ENCODE measurements around the gene BTG2.

GRCh38 chr1:203323587-203323986, 18.3 kb downstream of the BTG2 start:
- no peak for TF ChIP-seq FOSL1 (IDR thresholded peaks at IDR 0.05; ENCODE audit: low read depth)
- no peak for TF ChIP-seq POLR2AphosphoS5 (IDR thresholded peaks at IDR 0.05; ENCODE audit: low read depth, low read length)
- TF ChIP-seq CTCF (IDR thresholded peaks at IDR 0.05 in 2 of 3, conservative IDR thresholded peaks at IDR 0.05 in 1 of 3; ENCODE audit: borderline replicate concordance in 1 of 3, insufficient read depth in 1 of 3, low read depth in 2 of 3, low read length in 2 of 3): no peak
- TF ChIP-seq, protein P1, sequence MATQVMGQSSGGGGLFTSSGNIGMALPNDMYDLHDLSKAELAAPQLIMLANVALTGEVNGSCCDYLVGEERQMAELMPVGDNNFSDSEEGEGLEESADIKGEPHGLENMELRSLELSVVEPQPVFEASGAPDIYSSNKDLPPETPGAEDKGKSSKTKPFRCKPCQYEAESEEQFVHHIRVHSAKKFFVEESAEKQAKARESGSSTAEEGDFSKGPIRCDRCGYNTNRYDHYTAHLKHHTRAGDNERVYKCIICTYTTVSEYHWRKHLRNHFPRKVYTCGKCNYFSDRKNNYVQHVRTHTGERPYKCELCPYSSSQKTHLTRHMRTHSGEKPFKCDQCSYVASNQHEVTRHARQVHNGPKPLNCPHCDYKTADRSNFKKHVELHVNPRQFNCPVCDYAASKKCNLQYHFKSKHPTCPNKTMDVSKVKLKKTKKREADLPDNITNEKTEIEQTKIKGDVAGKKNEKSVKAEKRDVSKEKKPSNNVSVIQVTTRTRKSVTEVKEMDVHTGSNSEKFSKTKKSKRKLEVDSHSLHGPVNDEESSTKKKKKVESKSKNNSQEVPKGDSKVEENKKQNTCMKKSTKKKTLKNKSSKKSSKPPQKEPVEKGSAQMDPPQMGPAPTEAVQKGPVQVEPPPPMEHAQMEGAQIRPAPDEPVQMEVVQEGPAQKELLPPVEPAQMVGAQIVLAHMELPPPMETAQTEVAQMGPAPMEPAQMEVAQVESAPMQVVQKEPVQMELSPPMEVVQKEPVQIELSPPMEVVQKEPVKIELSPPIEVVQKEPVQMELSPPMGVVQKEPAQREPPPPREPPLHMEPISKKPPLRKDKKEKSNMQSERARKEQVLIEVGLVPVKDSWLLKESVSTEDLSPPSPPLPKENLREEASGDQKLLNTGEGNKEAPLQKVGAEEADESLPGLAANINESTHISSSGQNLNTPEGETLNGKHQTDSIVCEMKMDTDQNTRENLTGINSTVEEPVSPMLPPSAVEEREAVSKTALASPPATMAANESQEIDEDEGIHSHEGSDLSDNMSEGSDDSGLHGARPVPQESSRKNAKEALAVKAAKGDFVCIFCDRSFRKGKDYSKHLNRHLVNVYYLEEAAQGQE (IDR thresholded peaks at IDR 0.05; ENCODE audit: low read depth): no peak
